GM18511 (cell line): Measurements from ENCODE around the gene TEAD2.

Source experiments
- ATAC-seq: cut with Tn5 transposase; IDR thresholded peaks from one replicate; pipeline ENCODE4 v1.9.1; 2021; ENCODE audit warnings: mild to moderate bottlenecking, moderate library complexity; ENCODE audit not compliant: unreplicated experiment

Gene TEAD2

GRCh38 chr19:49348305-49349189, 13.7 kb downstream of the TEAD2 start:
- no peak for ATAC-seq

GRCh38 chr19:49347835-49348234, 14.4 kb downstream of the TEAD2 start:
- no peak for ATAC-seq

GRCh38 chr19:49347191-49347590, 15.0 kb downstream of the TEAD2 start:
- ATAC-seq: no peak

- no peak for ATAC-seq
These were observed 17.5 kb downstream of the TEAD2 start for GRCh38 chr19:49344505-49345423.

- ATAC-seq: no peak
These were observed 19.1 kb downstream of the TEAD2 start for GRCh38 chr19:49343123-49343522.

- no peak for ATAC-seq
These were observed 19.9 kb downstream of the TEAD2 start for GRCh38 chr19:49342291-49342721.

- no peak for ATAC-seq
These were observed 21.1 kb downstream of the TEAD2 start for GRCh38 chr19:49340865-49341718.

GRCh38 chr19:49340069-49340864, 21.9 kb downstream of the TEAD2 start:
- peak; percentile 77 for ATAC-seq

GRCh38 chr19:49339301-49340068, 22.7 kb downstream of the TEAD2 start:
- no peak for ATAC-seq

GRCh38 chr19:49338691-49339300, 23.4 kb downstream of the TEAD2 start:
- ATAC-seq: no peak

GRCh38 chr19:49338023-49338677, 24.1 kb downstream of the TEAD2 start:
- ATAC-seq: no peak

- no peak for ATAC-seq
These were observed 24.8 kb downstream of the TEAD2 start for GRCh38 chr19:49337267-49338022.

GRCh38 chr19:49336482-49337266, 25.5 kb downstream of the TEAD2 start:
- no peak for ATAC-seq

GRCh38 chr19:49335784-49336481, 26.3 kb downstream of the TEAD2 start:
- no peak for ATAC-seq

- no peak for ATAC-seq
These were observed 27.0 kb downstream of the TEAD2 start, which contains the start of gene CD37 for GRCh38 chr19:49335071-49335783. TSS of gene CD37 (plus strand) at chr19:49335406. CDS start at chr19:49335541, 135 bp downstream.
